Measurements from ENCODE around the gene TLR8. TPM values are rescaled to one million over a fixed set of nuclear protein-coding genes. Genes with fewer than 3 reads are reported as not detected.

TLR8 gene
- total RNA-seq, 1 donor from 2014 or later: 0.53 TPM

DNA sequence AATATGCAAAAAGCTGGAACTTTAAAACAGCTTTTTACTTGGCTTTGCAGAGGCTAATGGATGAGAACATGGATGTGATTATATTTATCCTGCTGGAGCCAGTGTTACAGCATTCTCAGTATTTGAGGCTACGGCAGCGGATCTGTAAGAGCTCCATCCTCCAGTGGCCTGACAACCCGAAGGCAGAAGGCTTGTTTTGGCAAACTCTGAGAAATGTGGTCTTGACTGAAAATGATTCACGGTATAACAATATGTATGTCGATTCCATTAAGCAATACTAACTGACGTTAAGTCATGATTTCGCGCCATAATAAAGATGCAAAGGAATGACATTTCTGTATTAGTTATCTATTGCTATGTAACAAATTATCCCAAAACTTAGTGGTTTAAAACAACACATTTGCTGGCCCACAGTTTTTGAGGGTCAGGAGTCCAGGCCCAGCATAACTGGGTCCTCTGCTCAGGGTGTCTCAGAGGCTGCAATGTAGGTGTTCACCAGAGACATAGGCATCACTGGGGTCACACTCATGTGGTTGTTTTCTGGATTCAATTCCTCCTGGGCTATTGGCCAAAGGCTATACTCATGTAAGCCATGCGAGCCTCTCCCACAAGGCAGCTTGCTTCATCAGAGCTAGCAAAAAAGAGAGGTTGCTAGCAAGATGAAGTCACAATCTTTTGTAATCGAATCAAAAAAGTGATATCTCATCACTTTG, 15.6 kb downstream of the TLR8 start:
- intact Hi-C loops (cut with DNase I): no loop called here
- H3K27ac ChIP-seq: no peak overlapping the region
- TF ChIP-seq, protein P1, sequence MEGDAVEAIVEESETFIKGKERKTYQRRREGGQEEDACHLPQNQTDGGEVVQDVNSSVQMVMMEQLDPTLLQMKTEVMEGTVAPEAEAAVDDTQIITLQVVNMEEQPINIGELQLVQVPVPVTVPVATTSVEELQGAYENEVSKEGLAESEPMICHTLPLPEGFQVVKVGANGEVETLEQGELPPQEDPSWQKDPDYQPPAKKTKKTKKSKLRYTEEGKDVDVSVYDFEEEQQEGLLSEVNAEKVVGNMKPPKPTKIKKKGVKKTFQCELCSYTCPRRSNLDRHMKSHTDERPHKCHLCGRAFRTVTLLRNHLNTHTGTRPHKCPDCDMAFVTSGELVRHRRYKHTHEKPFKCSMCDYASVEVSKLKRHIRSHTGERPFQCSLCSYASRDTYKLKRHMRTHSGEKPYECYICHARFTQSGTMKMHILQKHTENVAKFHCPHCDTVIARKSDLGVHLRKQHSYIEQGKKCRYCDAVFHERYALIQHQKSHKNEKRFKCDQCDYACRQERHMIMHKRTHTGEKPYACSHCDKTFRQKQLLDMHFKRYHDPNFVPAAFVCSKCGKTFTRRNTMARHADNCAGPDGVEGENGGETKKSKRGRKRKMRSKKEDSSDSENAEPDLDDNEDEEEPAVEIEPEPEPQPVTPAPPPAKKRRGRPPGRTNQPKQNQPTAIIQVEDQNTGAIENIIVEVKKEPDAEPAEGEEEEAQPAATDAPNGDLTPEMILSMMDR (IDR thresholded peaks at IDR 0.05): no peak
- H3K36me3 ChIP-seq: no peaks in the 10 kb centered on the region
- H3K4me3 ChIP-seq: no peak overlapping the region
- DNase-seq (ENCODE audit: low spot score in 2 of 2): no peak
- no peaks in the 10 kb centered on the region for H3K9me3 ChIP-seq
- no peaks in the 10 kb centered on the region for H3K4me1 ChIP-seq
- H3K27me3 ChIP-seq: no peaks in the 10 kb centered on the region

DNA sequence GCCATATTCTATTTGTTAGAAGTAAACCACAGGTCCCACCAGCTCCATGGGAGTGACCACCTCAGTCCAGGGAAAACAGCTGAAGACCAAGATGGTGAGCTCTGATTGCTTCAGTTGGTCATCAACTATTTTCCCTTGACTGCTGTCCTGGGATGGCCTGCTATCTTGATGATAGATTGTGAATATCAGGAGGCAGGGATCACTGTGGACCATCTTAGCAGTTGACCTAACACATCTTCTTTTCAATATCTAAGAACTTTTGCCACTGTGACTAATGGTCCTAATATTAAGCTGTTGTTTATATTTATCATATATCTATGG, 16.1 kb downstream of the TLR8 start:
- H3K4me3 ChIP-seq: no peak overlapping the region
- TF ChIP-seq, protein P1 (IDR thresholded peaks at IDR 0.05): no peak

DNA sequence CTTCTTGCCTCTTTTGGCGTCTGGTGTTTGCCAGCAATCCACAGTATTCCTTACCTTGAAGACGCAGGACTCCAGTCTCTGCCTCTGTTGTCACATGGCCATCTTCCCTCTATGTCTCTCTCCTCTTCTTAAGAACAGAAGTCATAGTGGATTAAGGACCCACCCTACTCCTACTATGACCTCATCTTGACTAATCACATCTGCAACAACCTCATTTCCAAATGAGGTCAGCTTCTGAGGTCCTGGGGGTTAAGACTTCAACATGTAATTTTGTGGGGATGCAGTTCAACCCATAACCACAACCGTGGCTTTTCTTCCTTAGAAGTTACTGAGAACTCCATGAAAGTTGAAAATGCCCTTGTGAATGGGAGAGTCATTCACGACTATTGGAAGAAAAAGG, 23.3 kb downstream of the TLR8 start:
- H3K4me1 ChIP-seq: no peaks in the 10 kb centered on the region
- no peaks in the 10 kb centered on the region for H3K36me3 ChIP-seq
- intact Hi-C loops (cut with DNase I): no loop called here
- no peaks in the 10 kb centered on the region for H3K9me3 ChIP-seq
- no peaks in the 10 kb centered on the region for H3K27me3 ChIP-seq
- H3K4me3 ChIP-seq: no peak overlapping the region
- no peak for DNase-seq (ENCODE audit: low spot score in 2 of 2)
- TF ChIP-seq, protein P1 (IDR thresholded peaks at IDR 0.05): no peak
- H3K27ac ChIP-seq: no peak overlapping the region

More for the DNA sequence above, 16.1 kb downstream of the TLR8 start:
- no peak overlapping the region for H3K27ac ChIP-seq
- H3K27me3 ChIP-seq: no peaks in the 10 kb centered on the region
- no peaks in the 10 kb centered on the region for H3K4me1 ChIP-seq
- H3K36me3 ChIP-seq: no peaks in the 10 kb centered on the region
- no peak for DNase-seq (ENCODE audit: low spot score in 2 of 2)
- no peaks in the 10 kb centered on the region for H3K9me3 ChIP-seq
- intact Hi-C loops (cut with DNase I): no loop called here

DNA sequence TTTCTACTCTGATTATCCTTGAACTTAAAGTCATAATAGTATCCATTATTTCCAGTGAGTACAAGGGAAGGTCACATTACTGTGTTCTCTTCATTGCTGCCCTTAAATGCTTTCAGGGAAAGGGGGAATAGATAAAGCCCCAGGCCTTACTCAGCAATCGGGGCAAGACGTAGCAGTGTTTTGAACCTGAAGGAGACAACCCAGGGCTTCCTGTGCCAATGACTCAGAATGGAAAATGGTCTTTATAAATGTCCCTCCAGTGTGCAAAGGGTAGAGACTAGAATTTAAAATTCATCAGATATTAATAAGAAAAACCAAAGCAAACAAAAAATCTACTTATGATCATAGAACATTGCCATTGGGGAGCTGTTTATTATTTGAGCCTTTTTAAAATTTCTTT, 23.7 kb downstream of the TLR8 start:
- Histone ChIP-seq H3K36me3 (no peaks in the 10 kb centered on the region), H3K4me3 (no peak overlapping the region), H3K27me3 (no peaks in the 10 kb centered on the region), H3K27ac (no peak overlapping the region), H3K9me3 (no peaks in the 10 kb centered on the region), H3K4me1 (no peaks in the 10 kb centered on the region)
- TF ChIP-seq, protein P1 (IDR thresholded peaks at IDR 0.05): no peak
- DNase-seq (ENCODE audit: low spot score in 2 of 2): no peak
- intact Hi-C loops (cut with DNase I): no loop called here

DNA sequence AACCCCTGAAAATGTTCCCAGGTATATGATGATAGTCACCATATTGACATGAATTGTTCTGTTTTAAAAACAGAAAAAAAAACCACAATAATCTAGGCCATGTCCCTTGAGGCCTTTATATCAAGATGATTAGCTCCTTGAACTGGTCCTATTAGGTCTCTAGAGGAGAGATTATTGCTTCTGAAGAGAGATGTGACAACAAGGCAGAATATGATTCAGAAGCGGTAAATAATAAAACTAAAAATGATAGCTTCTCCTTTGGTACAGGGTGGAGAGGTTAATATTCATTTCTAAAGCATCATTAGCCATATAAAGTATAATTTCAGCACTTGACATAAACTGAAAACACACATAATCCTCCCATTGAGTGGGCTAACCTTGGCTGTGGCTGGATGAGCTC, 25.8 kb downstream of the TLR8 start:
- intact Hi-C loops (cut with DNase I): no loop called here
- no peaks in the 10 kb centered on the region for H3K9me3 ChIP-seq
- DNase-seq (ENCODE audit: low spot score in 2 of 2): no peak
- no peak overlapping the region for H3K27ac ChIP-seq
- no peaks in the 10 kb centered on the region for H3K36me3 ChIP-seq
- H3K4me3 ChIP-seq: no peak overlapping the region
- TF ChIP-seq, protein P1 (IDR thresholded peaks at IDR 0.05): no peak
- H3K4me1 ChIP-seq: no peaks in the 10 kb centered on the region
- H3K27me3 ChIP-seq: no peaks in the 10 kb centered on the region

DNA sequence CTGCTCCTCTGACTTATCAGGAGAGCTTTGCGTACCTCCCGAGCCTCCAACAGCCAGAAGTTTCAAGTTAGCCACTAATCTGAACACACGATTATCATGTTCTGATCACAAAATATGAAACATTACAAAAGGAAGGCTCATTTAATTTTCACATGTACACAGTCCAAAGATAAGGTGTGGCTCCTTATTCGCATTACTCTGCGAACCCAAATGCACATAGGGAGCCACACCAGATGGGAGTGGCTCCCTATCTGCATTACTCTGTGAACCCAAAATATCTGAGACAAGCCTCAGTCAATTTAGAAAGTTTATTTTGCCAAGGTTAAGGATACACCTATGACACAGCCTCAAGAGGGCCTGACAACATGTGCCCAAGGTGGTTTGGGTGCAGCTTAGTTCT, 28.4 kb downstream of the TLR8 start:
- H3K9me3 ChIP-seq: no peaks in the 10 kb centered on the region
- H3K27ac ChIP-seq: no peak overlapping the region
- no peak for DNase-seq (ENCODE audit: low spot score in 2 of 2)
- no peak overlapping the region for H3K4me3 ChIP-seq
- H3K4me1 ChIP-seq: no peaks in the 10 kb centered on the region
- intact Hi-C loops (cut with DNase I): no loop called here
- no peaks in the 10 kb centered on the region for H3K27me3 ChIP-seq
- TF ChIP-seq, protein P1 (IDR thresholded peaks at IDR 0.05): no peak
- no peaks in the 10 kb centered on the region for H3K36me3 ChIP-seq

All from ascending aorta (tissue), 2 donors.